Measurements from ENCODE around the gene PRKG1. TPM values are rescaled to one million over a fixed set of nuclear protein-coding genes. Genes with fewer than 3 reads are reported as not detected.

PRKG1 gene
- total and polyA plus RNA-seq, 7 donors = 4.5 to 49.0 (median 31.7) TPM

DNA sequence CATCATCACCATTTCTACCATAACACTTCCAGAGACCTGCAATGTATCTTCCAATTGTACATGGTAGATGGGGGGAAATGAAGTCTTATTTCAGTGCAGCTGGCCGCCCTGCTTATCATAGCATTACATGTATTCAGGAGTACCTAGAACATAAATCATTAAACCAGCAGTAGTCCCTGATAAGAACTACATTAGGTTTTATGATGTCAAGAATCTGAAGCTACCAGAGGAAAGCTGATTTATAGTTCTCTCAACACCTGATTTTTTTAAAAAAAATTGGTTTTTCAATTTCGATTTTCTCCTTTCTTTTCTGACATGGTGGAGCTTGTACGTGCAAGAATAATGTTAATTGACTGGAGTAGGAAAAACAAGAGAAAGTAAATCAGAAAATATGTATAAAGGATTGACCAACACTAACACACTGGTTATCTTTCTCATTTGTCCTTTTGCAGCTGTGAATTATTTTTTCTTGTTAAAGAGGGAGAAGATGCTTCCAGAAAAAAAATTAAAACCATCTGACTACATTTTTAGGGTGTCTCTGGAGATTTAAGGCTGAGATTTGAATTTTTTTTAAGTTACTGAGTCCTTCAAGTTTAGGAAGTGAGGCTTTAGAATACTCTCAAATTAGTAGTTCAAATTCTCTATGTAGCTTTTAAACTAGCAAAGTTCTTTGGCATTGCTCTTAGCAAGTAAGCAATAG, 566.0 kb downstream of the PRKG1 start:
- no peak for DNase-seq
- intact Hi-C loops (cut with DNase I) = no loop called here
- no peaks in the 10 kb centered on the region for H3K27me3 ChIP-seq (ENCODE audit: insufficient read depth in 3 of 3, low read length in 2 of 3)
- H3K4me1 ChIP-seq = peaks cover 15% of the 10 kb centered on the region
- no peak overlapping the region for H3K27ac ChIP-seq
- TF ChIP-seq, protein P1, sequence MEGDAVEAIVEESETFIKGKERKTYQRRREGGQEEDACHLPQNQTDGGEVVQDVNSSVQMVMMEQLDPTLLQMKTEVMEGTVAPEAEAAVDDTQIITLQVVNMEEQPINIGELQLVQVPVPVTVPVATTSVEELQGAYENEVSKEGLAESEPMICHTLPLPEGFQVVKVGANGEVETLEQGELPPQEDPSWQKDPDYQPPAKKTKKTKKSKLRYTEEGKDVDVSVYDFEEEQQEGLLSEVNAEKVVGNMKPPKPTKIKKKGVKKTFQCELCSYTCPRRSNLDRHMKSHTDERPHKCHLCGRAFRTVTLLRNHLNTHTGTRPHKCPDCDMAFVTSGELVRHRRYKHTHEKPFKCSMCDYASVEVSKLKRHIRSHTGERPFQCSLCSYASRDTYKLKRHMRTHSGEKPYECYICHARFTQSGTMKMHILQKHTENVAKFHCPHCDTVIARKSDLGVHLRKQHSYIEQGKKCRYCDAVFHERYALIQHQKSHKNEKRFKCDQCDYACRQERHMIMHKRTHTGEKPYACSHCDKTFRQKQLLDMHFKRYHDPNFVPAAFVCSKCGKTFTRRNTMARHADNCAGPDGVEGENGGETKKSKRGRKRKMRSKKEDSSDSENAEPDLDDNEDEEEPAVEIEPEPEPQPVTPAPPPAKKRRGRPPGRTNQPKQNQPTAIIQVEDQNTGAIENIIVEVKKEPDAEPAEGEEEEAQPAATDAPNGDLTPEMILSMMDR (IDR thresholded peaks at IDR 0.05) = no peak
- H3K9me3 ChIP-seq = no peaks in the 10 kb centered on the region
- H3K36me3 ChIP-seq (ENCODE audit: insufficient read depth in 1 of 2, low read depth in 1 of 2) = no peaks in the 10 kb centered on the region
- ATAC-seq = no peak
- WGBS, 3 donors = 79 to 90% (median 81%) methylated on average over 3 of the region's 3 CpGs
- no peak overlapping the region for H3K4me3 ChIP-seq

DNA sequence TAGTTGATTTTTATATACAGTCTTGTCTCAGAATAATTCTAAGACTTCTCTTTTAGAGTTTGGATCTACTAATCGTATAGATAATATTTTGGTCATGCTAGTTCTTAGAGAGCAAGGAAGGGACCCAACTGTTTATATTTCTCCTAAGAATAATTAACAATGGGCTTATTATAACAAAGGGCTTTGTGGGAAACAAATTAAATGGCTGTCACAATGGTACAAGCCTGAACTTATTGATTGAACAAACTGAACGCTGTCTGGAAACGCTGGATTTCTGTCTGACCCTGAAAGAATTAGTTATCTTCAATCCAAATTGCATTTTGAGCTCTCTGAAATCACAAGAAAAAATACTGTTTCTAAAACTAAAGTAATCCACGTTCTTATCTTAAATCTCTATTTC, 568.3 kb downstream of the PRKG1 start:
- TF ChIP-seq, protein P1 (IDR thresholded peaks at IDR 0.05) = no peak
- no peaks in the 10 kb centered on the region for H3K9me3 ChIP-seq

DNA sequence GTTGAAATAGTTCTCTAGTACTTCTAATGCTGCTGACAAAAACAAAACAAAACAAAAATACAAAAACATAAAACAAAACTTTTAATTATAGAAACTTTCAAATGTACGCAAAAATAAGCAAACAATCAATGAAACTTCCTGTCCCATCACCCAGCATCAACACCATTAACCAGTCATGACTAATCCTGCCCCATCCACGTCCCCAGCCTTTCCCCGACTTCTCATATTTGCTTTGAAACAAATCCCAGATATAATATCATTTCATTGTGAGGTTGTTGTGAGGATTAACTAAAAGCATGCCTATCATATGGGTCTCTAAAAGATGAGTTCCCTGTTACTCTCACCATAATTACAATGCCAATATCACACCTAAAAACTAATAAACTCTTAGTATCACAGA, 569.4 kb downstream of the PRKG1 start:
- no peak for ATAC-seq
- H3K27ac ChIP-seq = no peak overlapping the region

More for the DNA sequence above, 568.3 kb downstream of the PRKG1 start:
- Histone ChIP-seq H3K4me1 (peaks cover 15% of the 10 kb centered on the region), H3K36me3 (ENCODE audit: insufficient read depth in 1 of 2, low read depth in 1 of 2) (no peaks in the 10 kb centered on the region), H3K27me3 (ENCODE audit: insufficient read depth in 3 of 3, low read length in 2 of 3) (no peaks in the 10 kb centered on the region), H3K4me3 (no peak overlapping the region), H3K27ac (no peak overlapping the region)
- intact Hi-C loops (cut with DNase I) = no loop called here
- ATAC-seq (no peak), DNase-seq (no peak)
- 48 to 62% (median 49%) methylated on average over 4 of the region's 4 CpGs for WGBS, 3 donors

DNA sequence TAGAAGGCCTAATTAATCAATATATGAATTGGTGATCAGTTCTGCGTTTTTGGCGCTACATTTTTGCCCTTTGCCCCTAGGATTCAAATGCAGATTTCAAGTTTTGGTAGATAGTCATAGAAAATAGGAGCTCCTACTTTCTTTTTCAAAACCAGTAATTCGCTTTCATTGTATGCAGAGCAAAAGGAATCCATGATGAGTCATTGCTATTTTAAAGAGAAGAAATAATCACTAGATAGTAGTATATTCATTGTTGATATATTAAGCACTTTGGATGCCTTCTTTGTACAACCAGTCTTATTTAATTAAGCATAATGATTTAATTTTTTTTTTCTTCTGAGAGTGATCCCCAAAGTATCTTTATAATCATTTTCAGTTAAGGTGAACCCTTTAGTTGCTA, 574.8 kb downstream of the PRKG1 start:
- intact Hi-C loops (cut with DNase I) = no loop called here
- no peak overlapping the region for H3K4me3 ChIP-seq
- H3K9me3 ChIP-seq = no peaks in the 10 kb centered on the region
- H3K36me3 ChIP-seq (ENCODE audit: insufficient read depth in 1 of 2, low read depth in 1 of 2) = no peaks in the 10 kb centered on the region
- TF ChIP-seq, protein P1 (IDR thresholded peaks at IDR 0.05) = no peak
- no peaks in the 10 kb centered on the region for H3K27me3 ChIP-seq (ENCODE audit: insufficient read depth in 3 of 3, low read length in 2 of 3)
- no peak overlapping the region for H3K27ac ChIP-seq
- WGBS, 3 donors = 95 to 97% (median 96%) methylated on average over 3 of the region's 3 CpGs
- ATAC-seq (no peak), DNase-seq (no peak)
- H3K4me1 ChIP-seq = peaks cover 15% of the 10 kb centered on the region

More for the DNA sequence above, 569.4 kb downstream of the PRKG1 start:
- Histone ChIP-seq H3K4me3 (no peak overlapping the region), H3K36me3 (ENCODE audit: insufficient read depth in 1 of 2, low read depth in 1 of 2) (no peaks in the 10 kb centered on the region), H3K9me3 (no peaks in the 10 kb centered on the region), H3K4me1 (peaks cover 15% of the 10 kb centered on the region), H3K27me3 (ENCODE audit: insufficient read depth in 3 of 3, low read length in 2 of 3) (no peaks in the 10 kb centered on the region)
- TF ChIP-seq, protein P1 (IDR thresholded peaks at IDR 0.05) = no peak
- intact Hi-C loops (cut with DNase I) = no loop called here
- 60 to 79% (median 61%) methylated on average over 3 of the region's 3 CpGs for WGBS, 3 donors
- no peak for DNase-seq

DNA sequence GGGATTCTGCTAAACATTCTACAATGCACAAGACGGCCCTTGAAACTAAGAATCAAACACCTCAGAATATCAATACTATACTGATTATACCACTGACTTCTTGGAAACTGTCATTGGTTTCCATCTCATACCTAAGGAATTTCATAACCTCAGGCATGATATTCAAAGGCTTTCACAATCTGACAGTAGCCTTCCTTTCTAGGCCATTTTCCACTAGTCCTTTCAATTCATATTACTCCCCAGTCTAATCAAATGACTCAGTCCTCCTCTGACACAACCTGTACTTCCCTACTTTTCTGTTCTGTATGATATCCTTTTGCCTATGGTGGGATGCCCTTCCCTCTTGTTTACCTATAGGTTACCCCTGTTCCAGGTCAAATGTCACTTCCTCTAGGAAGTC, 576.8 kb downstream of the PRKG1 start:
- intact Hi-C loops (cut with DNase I) = no loop called here
- Histone ChIP-seq H3K27ac (no peak overlapping the region), H3K9me3 (no peaks in the 10 kb centered on the region), H3K4me3 (no peak overlapping the region), H3K36me3 (ENCODE audit: insufficient read depth in 1 of 2, low read depth in 1 of 2) (no peaks in the 10 kb centered on the region), H3K27me3 (ENCODE audit: insufficient read depth in 3 of 3, low read length in 2 of 3) (no peaks in the 10 kb centered on the region), H3K4me1 (peaks cover 32% of the 10 kb centered on the region)
- 83 to 100% (median 89%) methylated on average over 1 of the region's 1 CpG for WGBS, 3 donors
- TF ChIP-seq, protein P1 (IDR thresholded peaks at IDR 0.05) = no peak
- no peak for ATAC-seq
- no peak for DNase-seq
